Measurements from ENCODE around the gene NDST1.

The NDST1 gene

GRCh38 chr5:150596313-150596712, 88.4 kb downstream of the NDST1 start:
- Mint-ChIP-seq H3K4me3 (no peak overlapping the region), H3K4me1 (ENCODE audit: low read depth) (no peaks in the 10 kb centered on the region), H3K27ac (no peak overlapping the region), H3K9me3 (no peaks in the 10 kb centered on the region), H3K27me3 (ENCODE audit: low read depth) (no peaks in the 10 kb centered on the region), H3K36me3 (ENCODE audit: low read depth) (no peaks in the 10 kb centered on the region)

GRCh38 chr5:150596826-150597225, 88.9 kb downstream of the NDST1 start:
- Mint-ChIP-seq H3K27me3 (ENCODE audit: low read depth) (no peaks in the 10 kb centered on the region), H3K36me3 (ENCODE audit: low read depth) (no peaks in the 10 kb centered on the region), H3K4me3 (no peak overlapping the region), H3K9me3 (no peaks in the 10 kb centered on the region), H3K27ac (no peak overlapping the region), H3K4me1 (ENCODE audit: low read depth) (no peaks in the 10 kb centered on the region)

- Mint-ChIP-seq H3K27ac (no peak overlapping the region), H3K36me3 (ENCODE audit: low read depth) (no peaks in the 10 kb centered on the region), H3K4me1 (ENCODE audit: low read depth) (no peaks in the 10 kb centered on the region), H3K4me3 (no peak overlapping the region), H3K27me3 (ENCODE audit: low read depth) (no peaks in the 10 kb centered on the region), H3K9me3 (no peaks in the 10 kb centered on the region)
Observed at GRCh38 chr5:150598006-150598405, 90.1 kb downstream of the NDST1 start.

- Mint-ChIP-seq H3K9me3 (no peaks in the 10 kb centered on the region), H3K27me3 (ENCODE audit: low read depth) (no peaks in the 10 kb centered on the region), H3K27ac (no peak overlapping the region)
Observed at GRCh38 chr5:150598821-150599273, 90.9 kb downstream of the NDST1 start.

GRCh38 chr5:150599281-150599680, 91.3 kb downstream of the NDST1 start:
- no peaks in the 10 kb centered on the region for H3K9me3 Mint-ChIP-seq
- no peaks in the 10 kb centered on the region for H3K4me1 Mint-ChIP-seq (ENCODE audit: low read depth)
- no peak overlapping the region for H3K4me3 Mint-ChIP-seq
- H3K36me3 Mint-ChIP-seq (ENCODE audit: low read depth), result no peaks in the 10 kb centered on the region
- no peaks in the 10 kb centered on the region for H3K27me3 Mint-ChIP-seq (ENCODE audit: low read depth)
- H3K27ac Mint-ChIP-seq, result no peak overlapping the region

More at GRCh38 chr5:150598821-150599273, 90.9 kb downstream of the NDST1 start:
- H3K36me3 Mint-ChIP-seq (ENCODE audit: low read depth), result no peaks in the 10 kb centered on the region
- no peak overlapping the region for H3K4me3 Mint-ChIP-seq
- H3K4me1 Mint-ChIP-seq (ENCODE audit: low read depth), result no peaks in the 10 kb centered on the region

- H3K27ac Mint-ChIP-seq, result no peak overlapping the region
- no peaks in the 10 kb centered on the region for H3K9me3 Mint-ChIP-seq
- H3K4me3 Mint-ChIP-seq, result no peak overlapping the region
- no peaks in the 10 kb centered on the region for H3K4me1 Mint-ChIP-seq (ENCODE audit: low read depth)
- no peaks in the 10 kb centered on the region for H3K36me3 Mint-ChIP-seq (ENCODE audit: low read depth)
- H3K27me3 Mint-ChIP-seq (ENCODE audit: low read depth), result no peaks in the 10 kb centered on the region
Observed at GRCh38 chr5:150599917-150600511, 92.1 kb downstream of the NDST1 start.

- Mint-ChIP-seq H3K36me3 (ENCODE audit: low read depth) (no peaks in the 10 kb centered on the region), H3K27ac (no peak overlapping the region), H3K27me3 (ENCODE audit: low read depth) (no peaks in the 10 kb centered on the region), H3K9me3 (no peaks in the 10 kb centered on the region), H3K4me3 (no peak overlapping the region), H3K4me1 (ENCODE audit: low read depth) (no peaks in the 10 kb centered on the region)
Observed at GRCh38 chr5:150600616-150601490, 92.9 kb downstream of the NDST1 start.

- no peaks in the 10 kb centered on the region for H3K36me3 Mint-ChIP-seq (ENCODE audit: low read depth)
- H3K4me1 Mint-ChIP-seq (ENCODE audit: low read depth), result no peaks in the 10 kb centered on the region
- no peaks in the 10 kb centered on the region for H3K27me3 Mint-ChIP-seq (ENCODE audit: low read depth)
- H3K4me3 Mint-ChIP-seq, result no peak overlapping the region
- no peaks in the 10 kb centered on the region for H3K9me3 Mint-ChIP-seq
- H3K27ac Mint-ChIP-seq, result no peak overlapping the region
Observed at GRCh38 chr5:150601491-150602345, 93.8 kb downstream of the NDST1 start.

- Mint-ChIP-seq H3K27me3 (ENCODE audit: low read depth) (no peaks in the 10 kb centered on the region), H3K9me3 (no peaks in the 10 kb centered on the region), H3K36me3 (ENCODE audit: low read depth) (no peaks in the 10 kb centered on the region), H3K4me1 (ENCODE audit: low read depth) (no peaks in the 10 kb centered on the region), H3K27ac (no peak overlapping the region), H3K4me3 (no peak overlapping the region)
Observed at GRCh38 chr5:150603052-150603451, 95.1 kb downstream of the NDST1 start.

GRCh38 chr5:150603491-150603890, 95.6 kb downstream of the NDST1 start:
- Mint-ChIP-seq H3K27me3 (ENCODE audit: low read depth) (no peaks in the 10 kb centered on the region), H3K4me3 (no peak overlapping the region), H3K27ac (no peak overlapping the region), H3K9me3 (no peaks in the 10 kb centered on the region), H3K36me3 (ENCODE audit: low read depth) (no peaks in the 10 kb centered on the region), H3K4me1 (ENCODE audit: low read depth) (no peaks in the 10 kb centered on the region)

- H3K27ac Mint-ChIP-seq, result no peak overlapping the region
- H3K27me3 Mint-ChIP-seq (ENCODE audit: low read depth), result no peaks in the 10 kb centered on the region
- no peaks in the 10 kb centered on the region for H3K4me1 Mint-ChIP-seq (ENCODE audit: low read depth)
- H3K9me3 Mint-ChIP-seq, result no peaks in the 10 kb centered on the region
- no peaks in the 10 kb centered on the region for H3K36me3 Mint-ChIP-seq (ENCODE audit: low read depth)
- H3K4me3 Mint-ChIP-seq, result no peak overlapping the region
Observed at GRCh38 chr5:150604010-150604409, 96.1 kb downstream of the NDST1 start.

- Mint-ChIP-seq H3K4me1 (ENCODE audit: low read depth) (no peaks in the 10 kb centered on the region), H3K27me3 (ENCODE audit: low read depth) (no peaks in the 10 kb centered on the region), H3K36me3 (ENCODE audit: low read depth) (no peaks in the 10 kb centered on the region), H3K27ac (no peak overlapping the region), H3K4me3 (no peak overlapping the region), H3K9me3 (no peaks in the 10 kb centered on the region)
Observed at GRCh38 chr5:150604894-150605440, 97.0 kb downstream of the NDST1 start.

- H3K4me1 Mint-ChIP-seq (ENCODE audit: low read depth), result no peaks in the 10 kb centered on the region
- H3K27ac Mint-ChIP-seq, result no peak overlapping the region
- no peaks in the 10 kb centered on the region for H3K9me3 Mint-ChIP-seq
- H3K27me3 Mint-ChIP-seq (ENCODE audit: low read depth), result no peaks in the 10 kb centered on the region
- no peaks in the 10 kb centered on the region for H3K36me3 Mint-ChIP-seq (ENCODE audit: low read depth)
- H3K4me3 Mint-ChIP-seq, result no peak overlapping the region
Observed at GRCh38 chr5:150605546-150605945, 97.6 kb downstream of the NDST1 start.

GRCh38 chr5:150606476-150606875, 98.5 kb downstream of the NDST1 start:
- H3K4me3 Mint-ChIP-seq, result no peak overlapping the region

More at GRCh38 chr5:150606476-150606875, 98.5 kb downstream of the NDST1 start:
- Mint-ChIP-seq H3K9me3 (no peaks in the 10 kb centered on the region), H3K27ac (no peak overlapping the region), H3K27me3 (ENCODE audit: low read depth) (no peaks in the 10 kb centered on the region), H3K36me3 (ENCODE audit: low read depth) (no peaks in the 10 kb centered on the region), H3K4me1 (ENCODE audit: low read depth) (no peaks in the 10 kb centered on the region)

All from T-helper 1 cell treated with Interleukin-12 subunit alpha and Interleukin-12 subunit beta and Interleukin-4 antibody, amounts not matched to agents 30 μg/mL and 1 μg/mL, for 36 hours (primary cell).